H1 (cell line): Measurements from ENCODE around the gene WWP2. TPM values are rescaled to one million over a fixed set of nuclear protein-coding genes. Genes with fewer than 3 reads are reported as not detected.
"Not testable (repeated sequence)": the region's sequence is repeated elsewhere in the genome, so short reads cannot be mapped to it uniquely, and the experiment has no call there.

Experiments used
- CTCF ChIA-PET: fragments of 300-600 bp; sonication (Branson Sonifier 250); formaldehyde crosslinking; loops from one replicate; lab custom pipeline; 2021; ENCODE audit not compliant: partially characterized antibody; lab: Charles Lee
- POLR2A ChIA-PET: fragments of 300-600 bp; sonication (Branson Sonifier 250); formaldehyde crosslinking; loops from one replicate; lab custom pipeline; 2021; ENCODE audit warnings: inconsistent platforms; ENCODE audit not compliant: partially characterized antibody; lab: Charles Lee
- DNase-seq, 2 experiments: peaks; one replicate each; pipeline versions ENCODE4 v3.0.0 to v3.0.0-alpha.2; 2010 to 2022; ENCODE audit warnings: low spot score in 2 of 2, low read depth in 1 of 2, mixed read lengths in 1 of 2
- FAIRE-seq: peaks from 2 replicates; lab custom pipeline; 2011; peaks lifted over from hg19 to GRCh38; lab: Jason Lieb, UNC
- H2AFZ ChIP-seq: 2 replicates; pipeline ENCODE4 v1.8.1; 2012; ENCODE audit warnings: low read length, inconsistent platforms
- H2AK5ac ChIP-seq: 2 replicates; pipeline ENCODE4 v1.6.1; 2013; ENCODE audit warnings: low read depth, low read length
- H2BK120ac ChIP-seq: replicated peaks from 2 replicates; pipeline ENCODE3; 2013; ENCODE audit warnings: low read depth, low read length, inconsistent platforms
- H2BK12ac ChIP-seq: 2 replicates; pipeline ENCODE4 v1.6.1; 2013; ENCODE audit warnings: low read depth, low read length
- H2BK15ac ChIP-seq: 2 replicates; pipeline ENCODE4 v1.6.1; 2013; ENCODE audit warnings: low read length
- H2BK20ac ChIP-seq: 2 replicates; pipeline ENCODE4 v1.6.1; 2013; ENCODE audit warnings: low read length
- H2BK5ac ChIP-seq: 2 replicates; pipeline ENCODE4 v1.6.1; 2013; ENCODE audit warnings: low read depth, low read length
- H3K14ac ChIP-seq: 2 replicates; pipeline ENCODE4 v1.6.1; 2013; ENCODE audit warnings: inconsistent platforms; ENCODE audit not compliant: insufficient read length
- H3K18ac ChIP-seq: 2 replicates; pipeline ENCODE4 v1.6.1; 2013; ENCODE audit warnings: low read length; ENCODE audit errors: extremely low read depth
- H3K23ac ChIP-seq: 2 replicates; pipeline ENCODE4 v1.6.1; 2013; ENCODE audit warnings: inconsistent platforms; ENCODE audit not compliant: insufficient read length
- H3K23me2 ChIP-seq: 2 replicates; pipeline ENCODE4 v1.6.1; 2013; ENCODE audit warnings: low read depth, low read length
- H3K27ac ChIP-seq: 2 replicates; pipeline ENCODE4 v1.6.1; 2011; ENCODE audit warnings: low read depth, low read length, inconsistent platforms
- H3K27me3 ChIP-seq, 4 experiments: replicated peaks in 1 of 4; 1 replicate in 1 of 4; 2 replicates in 3 of 4; pipeline versions ENCODE4 v1.6.1 to v1.8.1; 2011 to 2013; ENCODE audit warnings: low read length in 3 of 4, mild to moderate bottlenecking in 3 of 4, inconsistent platforms in 2 of 4, mixed read lengths in 2 of 4, moderate library complexity in 1 of 4; ENCODE audit not compliant: control insufficient read depth in 3 of 4, insufficient read depth in 3 of 4; ENCODE audit errors: extremely low read depth in 1 of 4
- H3K36me3 ChIP-seq, 4 experiments: 2 replicates each; pipeline versions ENCODE4 v1.6.1 to v1.8.1; 2011 to 2013; ENCODE audit warnings: mild to moderate bottlenecking in 4 of 4, low read length in 3 of 4, moderate library complexity in 2 of 4, control low read depth in 1 of 4, inconsistent platforms in 1 of 4; ENCODE audit not compliant: insufficient read depth in 4 of 4, control insufficient read depth in 2 of 4
- H3K4ac ChIP-seq: replicated peaks from 2 replicates; pipeline ENCODE3; 2013; ENCODE audit warnings: low read length, low read depth, mixed read lengths, inconsistent platforms; ENCODE audit not compliant: insufficient read length
- H3K4me1 ChIP-seq, 4 experiments: replicated peaks in 1 of 4; 1 replicate in 1 of 4; 2 replicates in 3 of 4; pipeline versions ENCODE4 v1.6.1 to v1.8.1; 2011 to 2013; ENCODE audit warnings: low read length in 3 of 4, inconsistent platforms in 2 of 4, mixed read lengths in 1 of 4; ENCODE audit not compliant: insufficient read depth in 4 of 4, control insufficient read depth in 3 of 4
- H3K4me2 ChIP-seq, 2 experiments: 2 replicates each; pipeline versions ENCODE4 v1.6.1 to v1.8.1; 2011 to 2013; ENCODE audit warnings: low read depth in 2 of 2, low read length in 2 of 2, control low read depth in 1 of 2, inconsistent platforms in 1 of 2, mild to moderate bottlenecking in 1 of 2; ENCODE audit not compliant: insufficient read depth in 1 of 2
- H3K4me3 ChIP-seq, 4 experiments: fragments of 200-600, 300-600 bp in 1 of 4; sonication (generic), shearing (Covaris generic), sonication (Bioruptor Twin) in 1 of 4; 2 replicates each; pipeline versions ENCODE4 v1.5.1 to v1.8.1; 2011 to 2016; ENCODE audit warnings: low read length in 4 of 4, low read depth in 3 of 4, control low read depth in 2 of 4, inconsistent platforms in 2 of 4, mild to moderate bottlenecking in 2 of 4, mixed read lengths in 1 of 4, moderate library complexity in 1 of 4; ENCODE audit not compliant: insufficient read depth in 2 of 4; ENCODE audit errors: extremely low read depth in 1 of 4
- H3K56ac ChIP-seq: replicated peaks from 2 replicates; pipeline ENCODE3; 2013; ENCODE audit warnings: low read depth, mild to moderate bottlenecking, mixed read lengths, low read length, inconsistent platforms; ENCODE audit not compliant: insufficient read length
- H3K79me1 ChIP-seq: 2 replicates; pipeline ENCODE4 v1.6.1; 2013; ENCODE audit warnings: low read depth, low read length, control low read depth
- H3K79me2 ChIP-seq, 2 experiments: 2 replicates each; pipeline versions ENCODE4 v1.6.1 to v1.8.1; 2012 to 2013; ENCODE audit warnings: low read length in 2 of 2, mild to moderate bottlenecking in 2 of 2, inconsistent platforms in 1 of 2; ENCODE audit not compliant: insufficient read depth in 2 of 2, control insufficient read depth in 1 of 2
- H3K9ac ChIP-seq, 4 experiments: replicated peaks in 1 of 4; 1 replicate in 1 of 4; 2 replicates in 3 of 4; pipeline versions ENCODE4 v1.6.1 to v1.8.1; 2011 to 2013; ENCODE audit warnings: low read depth in 3 of 4, low read length in 3 of 4, control low read depth in 2 of 4, mild to moderate bottlenecking in 2 of 4, moderate library complexity in 2 of 4, inconsistent platforms in 1 of 4; ENCODE audit errors: extremely low read depth in 1 of 4
- H3K9me3 ChIP-seq, 2 experiments: 2 replicates each; pipeline versions ENCODE4 v1.6.1 to v1.8.1; 2012 to 2013; ENCODE audit warnings: mild to moderate bottlenecking in 2 of 2, moderate library complexity in 2 of 2, control low read depth in 1 of 2, inconsistent platforms in 1 of 2, low read depth in 1 of 2, low read length in 1 of 2, mixed read lengths in 1 of 2; ENCODE audit not compliant: insufficient read depth in 2 of 2
- H4K20me1 ChIP-seq, 2 experiments: replicated peaks in 1 of 2; 2 replicates each; pipeline versions ENCODE3 to v1.8.1; 2011 to 2013; ENCODE audit warnings: inconsistent platforms in 2 of 2, low read length in 2 of 2, mild to moderate bottlenecking in 1 of 2; ENCODE audit not compliant: insufficient read depth in 2 of 2, control insufficient read depth in 1 of 2
- H4K5ac ChIP-seq: 2 replicates; pipeline ENCODE4 v1.6.1; 2013; ENCODE audit warnings: low read length, low read depth, mixed read lengths, inconsistent platforms; ENCODE audit not compliant: insufficient read length
- H4K8ac ChIP-seq: 2 replicates; pipeline ENCODE4 v1.8.0; 2013; ENCODE audit warnings: mild to moderate bottlenecking, moderate library complexity, low read length, inconsistent platforms; ENCODE audit not compliant: insufficient read depth; ENCODE audit errors: extremely low read depth
- H4K91ac ChIP-seq: replicated peaks from 2 replicates; pipeline ENCODE3; 2013; ENCODE audit warnings: low read length, mixed read lengths, inconsistent platforms; ENCODE audit not compliant: insufficient read length
- WGBS, 2 experiments: shearing (Covaris generic) in 1 of 2; methylation state at CpG; one replicate each; pipeline versions ENCODE4 v1.1.6 to v1.1.7; 2013 to 2015; ENCODE audit warnings: low lambda C conversion rate in 2 of 2, mixed read lengths in 2 of 2, inconsistent platforms in 1 of 2, low coverage in 1 of 2, missing lambda C conversion rate in 1 of 2; ENCODE audit not compliant: insufficient replicate concordance in 2 of 2, insufficient coverage in 1 of 2, insufficient read length in 1 of 2; ENCODE audit errors: extremely low coverage in 1 of 2, missing lambda C conversion rate in 1 of 2; 5-methylcytosine and 5-hydroxymethylcytosine counted together
- polyA plus RNA-seq, 7 experiments: library from polyadenylated mRNA; depleted of rRNA in 3 of 7; stranded (reverse) in 5 of 7; unstranded in 2 of 7; fragments of >200 nt in 5 of 7; fragments of 200-250 nt in 2 of 7; gene quantifications; 1 replicate in 5 of 7; 2 replicates in 1 of 7; 4 replicates in 1 of 7; pipeline versions ENCODE4 v1.2.1 to v1.2.3, GENCODE V29; 2011 to 2013; ENCODE audit warnings: missing spikeins in 2 of 7, mixed read lengths in 2 of 7
- total RNA-seq: library from RNA; stranded (reverse); fragmentation: NEBNext Ultra II Directional; extraction: Animal tissue kit (Norgen Biotek cat#: 25700); gene quantifications from 2 replicates; pipeline ENCODE4 v1.2.1, GENCODE V29; 2021

WWP2 gene
- total and polyA plus RNA-seq, 2 of the 8 experiments (the other 6 are each of a cell fraction or from before 2014, with no cell fraction given) = 14.1 to 42.2 TPM

DNA sequence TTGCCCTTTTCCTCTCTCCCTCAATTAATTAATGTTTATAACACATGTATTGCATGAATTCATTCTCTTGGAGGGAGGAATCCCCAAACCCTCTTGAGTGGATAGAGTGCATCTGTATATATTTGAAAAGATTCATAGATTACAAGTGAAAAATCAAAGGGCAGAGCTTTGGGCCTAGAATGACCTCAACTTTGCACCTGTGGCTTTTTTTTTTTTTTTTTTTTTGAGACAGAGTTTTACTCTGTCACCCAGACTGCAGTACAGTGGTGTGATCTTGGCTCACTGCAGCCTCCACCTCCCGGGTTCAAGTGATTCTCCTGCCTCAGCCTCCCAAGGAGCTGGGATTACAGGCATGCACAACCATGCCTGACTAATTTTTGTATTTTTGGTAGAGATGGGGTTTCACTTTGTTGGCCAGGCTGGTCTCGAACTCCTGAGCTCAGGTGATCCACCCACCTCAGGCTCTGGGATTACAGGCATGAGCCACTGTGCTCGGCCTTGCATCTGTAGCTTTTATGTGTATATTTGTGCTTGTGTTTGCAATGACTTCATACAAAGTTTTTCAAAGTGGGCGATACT lies 62.5 kb downstream of the WWP2 start:
- FAIRE-seq, H3K27me3 ChIP-seq: not testable (repeated sequence)
- CTCF ChIA-PET = interaction anchor here (0.7 kb wide), 1 partner anchor 46 kb away, joined by 3 read pairs; no protein-coding TSS in a partner anchor

More for the DNA sequence above, 62.5 kb downstream of the WWP2 start:
- H3K4me2 ChIP-seq, H2BK120ac ChIP-seq, H2BK12ac ChIP-seq, H4K20me1 ChIP-seq, H3K23me2 ChIP-seq, H3K23ac ChIP-seq, H2BK5ac ChIP-seq, DNase-seq, H3K36me3 ChIP-seq, H3K18ac ChIP-seq, H3K79me2 ChIP-seq, H3K4me3 ChIP-seq, H3K9ac ChIP-seq, H4K91ac ChIP-seq, H4K5ac ChIP-seq, H3K4ac ChIP-seq, POLR2A ChIA-PET, H3K14ac ChIP-seq, H2AK5ac ChIP-seq, H3K79me1 ChIP-seq, H3K56ac ChIP-seq, H2BK15ac ChIP-seq, H4K8ac ChIP-seq, H2BK20ac ChIP-seq, H3K27ac ChIP-seq, H3K9me3 ChIP-seq, H2AFZ ChIP-seq, H3K4me1 ChIP-seq: not testable (repeated sequence)
- WGBS, 2 experiments = 97% methylated on average over 4 of the region's 4 CpGs; no CpG with 5 or more reads in 1 of the 2 experiments
